ENCODE results near the gene CAPN7.

DNA sequence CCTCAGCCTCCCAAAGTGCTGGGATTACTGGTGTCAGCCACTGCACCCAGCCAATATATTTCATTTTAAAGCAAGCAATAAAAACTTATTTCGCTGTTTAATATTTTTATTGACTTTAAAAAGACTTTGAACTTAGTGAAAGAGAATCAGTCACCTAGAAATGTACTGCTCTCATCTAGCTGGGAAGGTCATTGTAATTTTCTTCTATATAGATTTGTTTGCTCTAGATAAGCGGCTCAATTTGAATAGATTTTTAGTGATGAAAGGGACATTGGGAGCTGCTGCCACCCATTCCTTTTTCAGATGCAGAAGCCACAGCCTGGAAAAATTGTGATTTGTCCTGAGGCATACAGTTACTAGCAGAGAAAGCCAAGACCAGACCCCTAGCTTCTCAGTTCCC, 40.1 kb downstream of the CAPN7 start:
- TF ChIP-seq GATA2 (IDR thresholded peaks at IDR 0.05; ENCODE audit: low read depth, low read length), result no peak
- TF ChIP-seq GATA3 (IDR thresholded peaks at IDR 0.05; ENCODE audit: low read depth, low read length), result no peak

All from SH-SY5Y (cell line).